OCI-M2 (cell line): Measurements from ENCODE around the gene SCYGR2.
"Not testable (repeated sequence)": the region's sequence is repeated elsewhere in the genome, so short reads cannot be mapped to it uniquely, and the experiment has no call there.

Source experiments
- DNase-seq: peaks from one replicate; lab custom pipeline; 2025; ENCODE audit not compliant: unreplicated experiment; lab: John Stamatoyannopoulos, UW

SCYGR2 gene, protein sequence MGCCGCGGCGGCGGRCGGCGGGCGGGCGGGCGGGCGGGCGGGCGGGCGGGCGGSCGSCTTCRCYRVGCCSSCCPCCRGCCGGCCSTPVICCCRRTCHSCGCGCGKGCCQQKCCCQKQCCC

DNA sequence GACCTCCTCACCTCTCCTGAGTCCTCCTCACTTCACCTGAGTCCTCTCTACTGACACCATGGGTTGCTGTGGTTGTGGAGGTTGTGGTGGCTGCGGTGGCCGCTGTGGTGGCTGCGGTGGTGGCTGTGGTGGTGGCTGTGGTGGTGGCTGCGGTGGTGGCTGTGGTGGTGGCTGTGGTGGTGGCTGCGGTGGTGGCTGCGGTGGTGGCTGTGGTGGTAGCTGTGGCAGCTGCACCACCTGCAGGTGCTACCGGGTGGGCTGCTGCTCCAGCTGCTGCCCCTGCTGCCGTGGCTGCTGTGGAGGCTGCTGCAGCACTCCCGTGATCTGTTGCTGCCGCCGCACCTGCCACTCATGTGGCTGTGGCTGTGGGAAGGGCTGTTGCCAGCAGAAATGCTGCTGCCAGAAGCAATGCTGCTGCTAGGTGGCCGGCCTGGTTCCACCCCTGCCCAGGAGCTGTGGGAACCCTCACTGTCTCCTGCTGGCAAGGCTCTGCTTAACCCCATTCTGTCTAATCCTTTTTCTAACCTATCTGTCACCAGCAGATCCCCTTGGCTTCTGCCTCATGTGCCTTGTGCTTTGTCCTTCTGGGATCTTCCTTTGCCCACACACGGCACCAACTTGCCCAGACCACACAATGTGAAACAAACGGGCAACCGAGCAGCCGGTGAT, at the start of gene SCYGR2:
TSS of gene SCYGR2 (plus strand) at position 59 of the 669 bp plus-strand sequence. CDS start at position 59, 0 bp downstream.
- DNase-seq, result not testable (repeated sequence)

DNA sequence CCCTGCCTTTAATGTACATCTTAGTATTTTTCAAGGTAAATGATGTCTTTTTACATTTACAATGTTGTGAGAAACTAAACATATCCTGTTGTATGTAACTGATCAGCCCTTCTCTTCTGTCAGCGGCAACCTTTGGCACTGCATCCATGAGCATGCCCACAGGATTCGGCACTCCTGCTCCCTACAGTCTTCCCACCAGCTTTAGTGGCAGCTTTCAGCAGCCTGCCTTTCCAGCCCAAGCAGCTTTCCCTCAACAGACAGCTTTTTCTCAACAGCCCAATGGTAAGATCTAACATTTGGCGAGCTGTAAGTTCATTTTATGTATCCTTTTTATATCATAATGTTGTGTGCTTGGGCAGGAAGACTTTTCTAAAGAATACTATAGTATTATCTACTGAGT, 46.9 kb upstream of the SCYGR2 start:
- no peak for DNase-seq

DNA sequence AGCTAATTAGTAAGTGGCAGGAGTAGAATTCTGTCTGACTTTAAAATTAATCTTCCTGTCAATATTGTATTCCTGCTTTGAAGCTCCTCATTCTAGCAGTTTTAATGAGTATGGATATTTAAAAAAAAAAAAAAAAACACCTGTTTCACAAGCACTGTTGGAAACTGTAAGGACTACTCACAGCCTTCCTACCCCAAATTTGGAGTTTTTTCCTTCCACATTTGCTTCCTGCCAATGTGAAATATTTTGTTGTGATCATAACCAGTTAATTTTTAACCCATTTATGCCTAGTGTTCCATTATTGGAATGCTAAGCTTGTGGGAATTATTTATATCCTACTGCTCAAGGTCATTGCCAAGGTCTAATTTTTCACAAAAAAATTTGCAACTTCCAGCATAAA, 36.1 kb upstream of the SCYGR2 start:
- no peak for DNase-seq

DNA sequence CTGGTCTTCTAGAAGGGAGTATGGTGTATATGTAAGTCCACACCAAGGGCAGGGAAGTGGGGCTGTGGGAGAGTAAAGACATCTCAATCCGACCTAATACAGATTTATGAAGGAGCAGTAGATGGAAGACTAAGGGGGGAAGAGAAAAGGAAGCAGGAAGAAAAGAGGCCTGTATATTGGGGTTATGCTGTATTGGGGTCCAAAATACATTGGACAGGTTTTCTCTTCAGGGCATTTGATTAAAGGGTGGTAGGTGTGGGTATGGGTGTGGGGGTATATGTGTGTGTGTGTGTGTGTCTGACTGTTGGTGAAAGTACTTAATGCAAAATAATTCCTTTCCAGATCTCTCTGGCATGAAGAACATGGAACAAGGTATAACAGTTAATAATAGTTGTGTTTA, 33.6 kb upstream of the SCYGR2 start:
- DNase-seq, result no peak

DNA sequence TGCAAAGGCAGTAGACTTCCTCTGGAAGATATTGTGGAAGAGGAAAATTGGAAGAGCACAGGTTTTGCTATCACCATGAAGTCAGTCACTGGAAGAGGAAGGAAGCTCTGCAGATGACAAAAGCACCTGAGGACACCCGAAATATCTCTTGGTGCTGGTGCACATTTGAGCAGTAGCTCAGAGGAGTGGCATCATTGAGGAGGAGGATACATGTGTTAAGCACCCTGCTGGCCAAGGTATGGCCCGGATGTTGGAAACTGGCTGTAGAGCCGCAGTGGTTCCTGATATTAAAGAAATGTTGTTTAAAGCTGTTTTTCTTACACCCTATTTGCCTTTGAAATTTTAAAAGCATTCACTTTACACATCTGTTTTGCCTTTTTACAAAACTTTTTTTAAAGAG, 32.7 kb upstream of the SCYGR2 start:
- DNase-seq, result no peak

DNA sequence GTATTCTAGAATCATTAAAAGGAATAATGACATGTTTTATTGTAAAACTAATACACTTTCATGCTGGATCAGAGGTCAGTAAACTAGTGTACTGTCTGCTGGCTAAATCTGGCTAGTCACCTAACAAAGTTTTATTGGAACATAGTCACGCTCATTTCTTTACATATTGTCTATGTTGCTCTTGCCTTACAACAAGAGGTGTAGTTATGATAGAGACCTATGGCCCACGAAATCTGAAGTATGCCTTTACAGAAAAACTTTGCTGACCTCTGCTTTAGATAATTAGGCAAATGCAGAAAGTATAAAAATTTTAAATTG, 29.9 kb upstream of the SCYGR2 start:
- DNase-seq, result no peak

DNA sequence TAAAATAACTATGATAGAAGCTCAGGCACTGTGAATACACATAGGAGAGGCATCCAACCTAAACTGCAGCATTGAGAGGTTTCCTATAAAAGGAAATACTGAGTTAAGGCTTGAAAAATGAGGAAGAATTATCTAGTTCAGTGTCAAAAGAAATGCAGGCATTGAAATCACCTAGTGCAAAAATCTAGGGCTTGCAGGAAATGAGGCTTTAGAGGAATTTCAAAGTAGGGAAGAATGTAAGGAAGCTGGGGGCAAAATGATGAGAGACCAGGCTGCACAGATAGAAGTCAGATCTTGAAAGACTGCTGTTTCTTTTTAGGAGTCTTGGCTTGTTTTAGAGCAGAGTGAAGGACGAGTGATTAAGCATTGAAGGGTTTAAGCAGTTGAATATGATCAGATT, 28.1 kb upstream of the SCYGR2 start:
- no peak for DNase-seq

DNA sequence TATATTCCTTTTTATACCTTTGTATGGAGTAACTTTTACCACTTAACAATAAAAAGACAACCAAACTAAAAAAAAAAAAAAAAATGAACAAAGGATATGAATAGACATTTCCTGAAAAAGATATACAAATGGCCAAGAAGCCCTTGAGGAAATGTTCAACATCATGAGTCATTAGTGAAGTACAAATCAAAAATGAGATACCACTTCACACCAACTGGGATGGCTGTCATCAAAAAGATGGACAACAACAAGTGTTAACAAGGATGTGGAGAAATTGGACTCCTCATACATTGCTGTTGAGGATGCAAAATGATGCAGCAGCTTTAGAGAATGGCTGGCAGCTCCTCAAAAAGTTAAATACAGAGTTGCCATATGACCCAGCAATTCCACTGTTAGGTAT, 22.6 kb upstream of the SCYGR2 start:
- no peak for DNase-seq

DNA sequence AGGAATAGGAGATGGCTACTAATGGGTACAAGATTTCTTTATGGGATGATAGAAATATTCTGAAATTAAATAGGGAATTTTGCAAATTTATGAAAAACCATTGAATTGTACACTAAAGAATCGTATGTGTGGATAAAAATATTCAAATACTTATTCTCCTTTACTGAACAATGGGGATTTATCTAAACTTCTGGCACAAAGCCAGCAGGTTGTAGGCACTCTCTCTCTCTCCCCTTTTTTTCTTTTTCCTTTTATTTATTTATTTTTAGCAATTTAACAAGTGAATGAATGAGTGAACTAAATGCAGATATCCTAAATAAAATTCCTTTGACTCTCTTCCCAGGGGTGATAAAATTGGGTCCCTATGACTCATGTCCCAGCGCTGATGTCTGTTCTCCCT, 21.9 kb upstream of the SCYGR2 start:
- no peak for DNase-seq

DNA sequence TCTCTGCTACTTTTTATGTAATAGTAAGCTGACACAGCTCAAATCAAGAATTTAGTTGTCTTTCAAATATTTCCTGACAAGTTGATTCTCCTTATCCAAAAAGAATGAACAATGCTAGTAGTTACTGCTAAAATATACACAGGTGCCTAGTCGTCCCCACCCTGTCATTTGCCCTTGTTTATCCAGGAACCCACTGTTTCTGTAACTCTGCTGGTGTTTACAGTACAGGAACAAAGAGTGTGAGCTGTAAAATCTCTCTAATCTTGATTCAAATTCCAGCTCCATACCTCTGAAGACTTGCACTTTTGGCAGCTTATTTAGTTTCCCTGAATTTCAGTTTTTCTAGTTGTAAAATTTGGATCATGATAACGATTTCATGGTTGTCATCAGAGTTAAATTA, 21.1 kb upstream of the SCYGR2 start:
- no peak for DNase-seq

DNA sequence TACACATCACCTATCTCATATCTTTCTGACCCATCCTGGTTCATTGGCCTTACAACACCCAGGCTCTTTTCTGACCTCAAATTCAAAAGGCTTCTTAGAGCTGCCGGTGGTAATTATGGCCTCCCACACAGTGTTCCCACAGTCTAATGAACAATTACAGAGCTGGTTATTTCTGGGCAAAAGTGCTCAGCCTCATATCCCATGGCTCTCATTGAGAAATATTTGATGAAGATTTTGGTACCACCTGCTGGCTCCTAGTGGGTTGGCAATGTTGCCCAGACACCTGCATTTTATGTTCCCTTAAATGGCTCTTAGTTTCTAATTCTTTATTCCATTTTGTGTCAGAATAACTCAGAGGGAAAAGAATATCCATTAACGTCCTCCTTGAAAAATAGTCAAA, 20.1 kb upstream of the SCYGR2 start:
- DNase-seq, result no peak

DNA sequence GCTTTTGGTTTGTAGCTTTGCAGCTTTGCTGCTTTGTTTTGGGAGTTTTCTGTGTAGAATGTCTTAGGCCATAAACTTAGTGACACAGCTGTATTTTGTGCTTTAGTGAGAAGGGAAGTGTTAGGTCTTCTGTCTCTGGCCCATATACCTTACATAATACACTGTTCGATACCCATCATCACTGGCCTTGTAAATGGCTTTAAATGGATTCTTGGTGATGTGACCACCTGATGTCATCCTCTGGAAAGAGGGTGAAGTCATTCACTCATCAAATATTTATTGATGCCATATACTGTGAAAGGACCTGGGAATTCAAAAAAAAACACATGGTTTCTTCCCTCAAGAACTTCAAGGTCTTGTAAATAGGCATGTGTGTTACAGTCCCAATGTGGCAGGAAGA, 18.9 kb upstream of the SCYGR2 start:
- no peak for DNase-seq

DNA sequence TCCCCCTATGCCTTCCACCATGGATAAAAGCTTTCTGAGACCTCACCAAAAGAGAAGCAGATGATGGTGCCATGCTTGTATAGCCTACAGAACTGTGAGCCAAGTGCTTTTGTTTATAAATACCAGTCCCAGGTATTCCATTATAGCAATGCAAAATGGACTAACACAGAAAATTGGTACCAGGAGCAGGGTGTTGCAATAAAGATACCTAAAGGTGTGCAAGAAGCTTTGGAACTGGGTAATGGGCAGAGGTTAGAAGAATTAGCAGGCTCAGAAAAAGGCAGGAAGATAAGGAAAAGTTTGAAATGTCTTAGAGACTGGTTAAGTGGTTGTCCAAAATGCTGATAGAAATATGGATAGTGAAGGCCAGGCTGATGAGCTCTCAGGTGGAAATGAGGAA, 16.3 kb upstream of the SCYGR2 start:
- no peak for DNase-seq

DNA sequence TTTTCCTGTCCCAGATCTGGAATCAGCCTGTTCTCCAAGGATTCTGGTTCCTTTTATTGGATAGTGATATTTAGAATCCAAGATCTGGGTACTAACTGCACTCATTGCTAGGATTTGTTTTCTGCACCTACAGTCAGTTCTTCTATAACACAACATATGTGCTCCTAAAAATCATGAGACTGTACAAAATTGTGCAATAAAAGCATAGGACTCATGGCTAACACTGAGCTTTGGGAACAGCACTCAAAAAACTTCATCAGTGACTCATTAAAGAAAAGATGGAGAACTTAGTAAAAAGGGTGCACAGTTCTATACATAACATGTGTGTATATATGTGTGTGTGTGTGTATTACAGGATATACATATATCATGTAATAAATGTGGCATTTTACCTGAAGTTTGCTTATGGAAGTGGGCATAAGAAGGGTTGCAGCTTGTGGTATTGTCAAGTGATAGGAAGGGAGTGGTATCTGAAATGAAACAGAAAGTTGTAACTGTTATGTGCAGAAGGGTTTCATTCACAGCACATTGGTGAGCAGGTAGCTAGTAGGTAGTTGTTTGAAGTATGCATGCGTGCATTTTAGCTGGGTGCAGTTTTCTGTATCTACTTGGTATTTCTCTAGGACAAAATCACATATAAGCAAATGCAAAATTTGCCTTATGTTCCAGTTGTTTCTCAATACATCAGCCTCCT, 5.9 kb upstream of the SCYGR2 start:
- no peak for DNase-seq

DNA sequence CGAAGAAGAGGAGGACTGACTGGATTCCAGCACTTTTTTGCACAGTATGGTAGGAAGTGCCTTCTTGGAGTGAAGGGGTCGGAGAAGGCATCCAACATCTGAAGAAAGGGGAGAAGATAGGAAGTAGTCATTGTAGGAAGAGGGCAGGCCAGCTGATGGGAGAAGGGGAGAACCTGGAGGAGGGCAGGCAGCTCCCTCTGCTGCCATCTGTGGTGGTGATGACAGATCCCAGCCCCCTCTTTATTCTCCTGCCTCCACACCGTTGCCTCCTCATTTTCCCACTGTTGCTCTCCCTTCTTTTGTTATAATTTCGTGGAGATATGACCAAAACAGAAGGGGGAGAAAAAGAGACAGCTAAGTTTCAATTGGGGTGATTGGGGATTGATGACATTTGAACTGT, 2.9 kb upstream of the SCYGR2 start:
- DNase-seq, result no peak

DNA sequence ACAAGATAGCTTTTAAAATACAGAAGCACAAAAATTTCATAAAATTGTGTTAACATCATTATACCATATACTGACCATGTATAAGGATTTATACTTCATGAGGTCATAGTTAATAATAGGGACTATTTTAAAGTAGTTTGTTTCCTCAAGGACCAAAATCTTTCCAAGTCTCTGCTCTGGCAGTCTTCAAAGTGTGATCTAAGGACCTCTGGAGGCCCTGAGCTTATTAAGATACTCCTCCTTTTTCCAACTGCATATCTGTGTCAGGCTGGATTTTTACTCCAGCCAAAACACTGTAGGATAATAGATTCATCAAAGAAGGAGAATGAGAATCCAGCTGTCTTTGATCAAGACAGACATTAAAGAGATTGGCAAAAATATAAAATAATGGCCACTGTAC, 1.7 kb upstream of the SCYGR2 start:
- no peak for DNase-seq

DNA sequence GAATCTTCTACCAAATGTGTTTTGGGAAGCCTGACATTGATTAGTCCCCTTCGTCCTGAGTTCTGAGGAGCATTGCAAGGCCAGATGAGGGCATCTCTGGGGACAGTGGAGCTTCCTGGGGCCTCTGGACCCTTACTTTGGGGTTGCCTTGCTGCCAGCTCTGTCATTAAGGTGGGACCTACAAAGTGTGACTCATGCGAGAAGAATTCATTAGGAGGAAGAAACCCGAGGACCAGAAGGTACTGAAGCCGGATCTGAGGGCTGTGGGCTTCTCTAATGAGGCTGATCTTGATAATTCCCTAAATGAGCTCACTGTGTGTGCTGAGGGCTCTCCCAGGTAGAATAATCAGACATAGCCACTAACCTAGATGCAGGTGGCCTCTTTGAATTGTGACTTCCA, 695 bp upstream of the SCYGR2 start:
- DNase-seq, result no peak

DNA sequence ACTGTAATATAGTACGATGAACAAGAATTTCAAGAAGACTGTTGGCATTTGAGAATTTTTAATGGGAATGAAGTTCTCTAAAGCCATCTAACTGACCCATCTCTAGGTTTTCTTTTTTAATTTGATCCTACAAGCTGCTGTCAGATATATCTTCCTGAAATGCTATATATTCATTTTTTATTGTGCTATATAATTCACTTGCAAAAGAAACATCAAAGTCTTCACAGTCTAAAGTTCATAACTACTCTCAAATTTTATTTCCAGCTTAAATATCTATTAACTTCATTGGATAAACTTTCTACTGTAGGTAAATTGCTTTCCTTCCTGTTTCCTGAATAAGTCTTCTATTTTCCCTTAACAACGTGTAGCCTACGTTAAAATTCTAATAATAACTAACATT, 3.7 kb downstream of the SCYGR2 start:
- DNase-seq, result no peak

DNA sequence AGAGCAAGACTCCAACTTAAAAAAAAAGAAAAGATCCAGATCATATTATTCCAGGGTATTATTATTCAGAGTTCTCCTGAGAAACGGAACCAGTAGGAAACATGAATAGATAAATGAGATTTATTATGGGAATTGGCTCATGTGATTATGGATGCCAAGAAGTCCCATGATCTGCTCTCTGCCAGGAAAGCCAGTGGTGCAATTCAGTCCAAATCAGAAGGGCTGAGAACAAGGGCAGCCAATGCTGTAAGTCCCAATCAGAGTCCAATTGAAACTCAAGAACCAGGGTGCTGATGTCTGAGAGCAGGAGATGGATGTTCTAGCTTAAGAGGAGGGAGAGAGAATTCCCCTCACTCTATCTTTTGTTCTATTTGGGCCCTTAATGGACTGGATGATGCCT, 7.8 kb downstream of the SCYGR2 start:
- no peak for DNase-seq

DNA sequence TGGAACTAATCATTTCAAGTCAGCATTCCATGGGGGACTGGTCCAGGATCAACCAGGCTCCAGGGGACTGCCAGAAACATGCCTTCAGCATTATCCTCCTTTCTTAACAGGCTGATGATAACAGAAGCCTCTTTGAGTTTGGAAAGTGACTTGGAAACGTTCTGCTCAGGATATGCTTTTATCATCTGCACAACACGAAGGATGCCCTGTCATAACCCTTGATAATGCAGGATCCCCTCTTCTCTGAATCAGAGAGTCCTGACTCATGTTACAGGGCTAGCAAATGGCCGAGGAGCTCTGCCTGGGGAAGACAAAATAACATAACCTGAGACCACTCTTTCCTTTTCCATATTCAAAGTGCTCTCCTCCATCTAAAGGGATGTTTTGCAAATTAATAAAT, 9.2 kb downstream of the SCYGR2 start:
- no peak for DNase-seq

DNA sequence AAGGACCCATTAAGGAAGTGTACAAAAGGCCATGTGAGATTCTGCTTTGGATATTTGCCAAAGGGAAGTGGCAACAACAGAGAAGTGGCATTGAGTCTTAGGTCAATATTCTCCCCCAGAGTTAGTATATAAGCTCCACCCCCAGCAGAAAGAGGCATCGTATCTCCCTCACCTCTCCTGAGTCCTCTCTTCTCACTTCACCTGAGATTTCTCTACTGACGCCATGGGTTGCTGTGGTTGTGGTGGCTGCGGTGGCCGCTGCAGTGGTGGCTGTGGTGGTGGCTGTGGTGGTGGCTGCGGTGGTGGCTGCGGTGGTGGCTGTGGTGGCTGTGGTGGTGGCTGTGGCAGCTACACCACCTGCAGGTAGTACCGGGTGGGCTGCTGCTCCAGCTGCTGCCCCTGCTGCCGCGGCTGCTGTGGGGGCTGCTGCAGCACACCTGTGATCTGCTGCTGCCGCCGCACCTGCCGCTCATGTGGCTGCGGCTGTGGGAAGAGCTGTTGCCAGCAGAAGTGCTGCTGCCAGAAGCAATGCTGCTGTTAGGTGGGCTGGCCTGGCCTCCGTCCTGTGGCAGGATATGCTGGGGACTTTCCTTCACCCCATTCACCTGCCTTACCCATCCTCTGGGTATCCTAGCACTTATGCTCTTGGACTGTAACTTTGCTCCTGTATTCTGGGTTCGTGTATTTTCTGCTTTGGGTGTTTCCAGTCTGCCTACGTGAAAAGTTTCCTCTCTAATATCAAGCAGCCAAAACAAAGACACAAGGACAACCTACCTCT, 10.1 kb downstream of the SCYGR2 start:
- no peak for DNase-seq

DNA sequence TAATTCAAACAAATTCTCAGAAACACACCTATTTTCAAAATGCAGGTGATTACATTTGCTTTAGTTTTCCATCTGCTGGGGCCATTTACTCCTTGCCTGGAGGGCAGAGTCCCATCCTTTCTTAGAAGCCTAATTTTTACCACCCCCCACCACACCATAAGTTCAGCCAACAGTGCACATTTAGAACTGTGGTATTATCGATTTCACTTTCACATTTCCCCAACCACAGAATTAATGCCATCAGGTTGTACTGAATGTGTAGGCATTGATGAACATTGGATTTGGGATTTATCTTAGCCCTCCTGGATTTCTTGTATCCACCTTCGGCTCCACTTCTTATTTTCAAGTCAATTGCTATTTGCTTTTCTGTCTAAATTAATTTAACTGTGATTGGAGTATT, 11.4 kb downstream of the SCYGR2 start:
- no peak for DNase-seq
